SK-N-SH treated with all-trans-retinoic acid at 6 μM for 48 hours (cell line): Measurements from ENCODE around the gene FNDC3B.
A peak's percentile ranks its signal among the peaks of the same experiment; 100 is the strongest.

ENCODE experiments used
- ATAC-seq: fragments of 200-7000 bp; cut with Tn5 transposase; 3 replicates; pipeline ENCODE4 v1.9.1; 2020; ENCODE audit warnings: mild to moderate bottlenecking, moderate library complexity
- ARNTL ChIP-seq: fragments of 450-650 bp; formaldehyde crosslinking; IDR thresholded peaks from 2 replicates; pipeline ENCODE4 v1.5.0; 2020; ENCODE audit warnings: low read depth, mild to moderate bottlenecking, moderate library complexity, borderline replicate concordance
- BACH2 ChIP-seq: fragments of 250-450 bp; sonication (Bioruptor Pico); IDR thresholded peaks from 2 replicates; pipeline ENCODE4 v1.9.0; 2021; ENCODE audit warnings: mild to moderate bottlenecking, borderline replicate concordance
- CREB5 ChIP-seq: fragments of 250-450 bp; sonication (Bioruptor Pico); IDR thresholded peaks from 2 replicates; pipeline ENCODE4 v1.5.1; 2020; ENCODE audit warnings: low read depth, mild to moderate bottlenecking, moderate library complexity
- CSRNP3 ChIP-seq: fragments of 250-450 bp; sonication (Bioruptor Pico); IDR thresholded peaks from 2 replicates; pipeline ENCODE4 v1.5.1; 2021; ENCODE audit warnings: mild to moderate bottlenecking, moderate library complexity
- ESRRG ChIP-seq: fragments of 250-450 bp; sonication (Bioruptor Pico); IDR thresholded peaks from 2 replicates; pipeline ENCODE4 v1.6.1; 2021; ENCODE audit warnings: mild to moderate bottlenecking
- GLIS3 ChIP-seq: fragments of 250-450 bp; sonication (Bioruptor Pico); IDR thresholded peaks from 2 replicates; pipeline ENCODE4 v1.5.0; 2020; ENCODE audit warnings: mild to moderate bottlenecking, moderate library complexity
- ISL1 ChIP-seq: fragments of 250-450 bp; sonication (Bioruptor Pico); IDR thresholded peaks from 2 replicates; pipeline ENCODE4 v2.1.2; 2022; ENCODE audit warnings: mild to moderate bottlenecking, moderate library complexity
- OSR1 ChIP-seq: fragments of 250-450 bp; sonication (Bioruptor Pico); IDR thresholded peaks from 2 replicates; pipeline ENCODE4 v1.8.0; 2022; ENCODE audit warnings: moderate library complexity, mild to moderate bottlenecking, inconsistent platforms
- PATZ1 ChIP-seq: fragments of 250-450 bp; sonication (Bioruptor Pico); IDR thresholded peaks from 2 replicates; pipeline ENCODE4 v1.8.0; 2020; ENCODE audit warnings: mild to moderate bottlenecking, moderate library complexity, borderline replicate concordance
- POU6F1 ChIP-seq: fragments of 250-450 bp; sonication (Bioruptor Pico); IDR thresholded peaks from 2 replicates; pipeline ENCODE4 v1.8.0; 2021; ENCODE audit warnings: low read depth, mild to moderate bottlenecking, moderate library complexity, borderline replicate concordance
- PPARA ChIP-seq: fragments of 250-450 bp; sonication (Bioruptor Pico); IDR thresholded peaks from 2 replicates; pipeline ENCODE4 v1.5.0; 2020; ENCODE audit warnings: mild to moderate bottlenecking, borderline replicate concordance
- RARB ChIP-seq: fragments of 250-450 bp; sonication (Bioruptor Pico); IDR thresholded peaks from 2 replicates; pipeline ENCODE4 v1.8.0; 2021; ENCODE audit warnings: mild to moderate bottlenecking, moderate library complexity
- SNAI2 ChIP-seq: fragments of 250-450 bp; sonication (Bioruptor Pico); IDR thresholded peaks from 2 replicates; pipeline ENCODE4 v1.5.0; 2020; ENCODE audit warnings: mild to moderate bottlenecking, moderate library complexity
- TCF4 ChIP-seq: fragments of 250-450 bp; sonication (Bioruptor Pico); IDR thresholded peaks from 2 replicates; pipeline ENCODE4 v1.8.0; 2021; ENCODE audit warnings: mild to moderate bottlenecking, moderate library complexity, borderline replicate concordance
- TOX ChIP-seq: fragments of 250-450 bp; sonication (Bioruptor Pico); IDR thresholded peaks from 2 replicates; pipeline ENCODE4 v1.8.0; 2021; ENCODE audit warnings: mild to moderate bottlenecking, moderate library complexity, borderline replicate concordance
- TSHZ2 ChIP-seq: fragments of 250-450 bp; sonication (Bioruptor Pico); IDR thresholded peaks from 2 replicates; pipeline ENCODE4 v1.5.0; 2020; ENCODE audit warnings: mild to moderate bottlenecking, moderate library complexity
- ZC3H10 ChIP-seq: fragments of 250-450 bp; sonication (Bioruptor Pico); IDR thresholded peaks from 2 replicates; pipeline ENCODE4 v1.5.1; 2021; ENCODE audit warnings: mild to moderate bottlenecking, moderate library complexity
- ZFP3 ChIP-seq: fragments of 250-450 bp; sonication (Bioruptor Pico); IDR thresholded peaks from 2 replicates; pipeline ENCODE4 v1.5.0; 2020; ENCODE audit warnings: mild to moderate bottlenecking, moderate library complexity
- ZNF70 ChIP-seq: fragments of 450-650 bp; formaldehyde crosslinking; IDR thresholded peaks from 2 replicates; pipeline ENCODE4 v1.5.0; 2020; ENCODE audit warnings: mild to moderate bottlenecking, moderate library complexity

Gene FNDC3B

GRCh38 chr3:172203522-172204258 is 164.3 kb downstream of the FNDC3B start:
- TF ChIP-seq ARNTL (CRISPR knock-in tag) (no peak), ESRRG (CRISPR knock-in tag) (no peak), TSHZ2 (no peak), ZFP3 (CRISPR knock-in tag) (no peak), CREB5 (CRISPR knock-in tag) (no peak), PPARA (CRISPR knock-in tag) (no peak), GLIS3 (CRISPR knock-in tag) (no peak), CSRNP3 (CRISPR knock-in tag) (no peak), ZNF70 (CRISPR knock-in tag) (no peak), TCF4 (CRISPR knock-in tag) (no peak), ZC3H10 (CRISPR knock-in tag) (no peak), SNAI2 (no peak), RARB (CRISPR knock-in tag) (no peak), BACH2 (CRISPR knock-in tag) (no peak)
- ATAC-seq = no peak

GRCh38 chr3:172204716-172205115 is 165.3 kb downstream of the FNDC3B start:
- ATAC-seq = no peak
- TF ChIP-seq ZNF70 (CRISPR knock-in tag) (no peak), OSR1 (CRISPR knock-in tag) (no peak), TOX (no peak), CREB5 (CRISPR knock-in tag) (no peak), POU6F1 (CRISPR knock-in tag) (no peak), TCF4 (CRISPR knock-in tag) (no peak), ZC3H10 (CRISPR knock-in tag) (no peak)

- peak; percentile 45 for ATAC-seq
- TF ChIP-seq SNAI2 = no peak
- no peak for TF ChIP-seq ISL1
- TF ChIP-seq BACH2 (CRISPR knock-in tag) = no peak
- no peak for TF ChIP-seq PATZ1 (CRISPR knock-in tag)
- TF ChIP-seq ARNTL (CRISPR knock-in tag) = no peak
Measured at GRCh38 chr3:172208586-172209332, 169.4 kb downstream of the FNDC3B start.
